ENCODE data around the gene ID1. TPM values are rescaled to one million over a fixed set of nuclear protein-coding genes. Genes with fewer than 3 reads are reported as not detected.

The ID1 gene
- total and polyA plus RNA-seq, 8 donors, result 9.5 to 64.7 (median 18.8) TPM

DNA sequence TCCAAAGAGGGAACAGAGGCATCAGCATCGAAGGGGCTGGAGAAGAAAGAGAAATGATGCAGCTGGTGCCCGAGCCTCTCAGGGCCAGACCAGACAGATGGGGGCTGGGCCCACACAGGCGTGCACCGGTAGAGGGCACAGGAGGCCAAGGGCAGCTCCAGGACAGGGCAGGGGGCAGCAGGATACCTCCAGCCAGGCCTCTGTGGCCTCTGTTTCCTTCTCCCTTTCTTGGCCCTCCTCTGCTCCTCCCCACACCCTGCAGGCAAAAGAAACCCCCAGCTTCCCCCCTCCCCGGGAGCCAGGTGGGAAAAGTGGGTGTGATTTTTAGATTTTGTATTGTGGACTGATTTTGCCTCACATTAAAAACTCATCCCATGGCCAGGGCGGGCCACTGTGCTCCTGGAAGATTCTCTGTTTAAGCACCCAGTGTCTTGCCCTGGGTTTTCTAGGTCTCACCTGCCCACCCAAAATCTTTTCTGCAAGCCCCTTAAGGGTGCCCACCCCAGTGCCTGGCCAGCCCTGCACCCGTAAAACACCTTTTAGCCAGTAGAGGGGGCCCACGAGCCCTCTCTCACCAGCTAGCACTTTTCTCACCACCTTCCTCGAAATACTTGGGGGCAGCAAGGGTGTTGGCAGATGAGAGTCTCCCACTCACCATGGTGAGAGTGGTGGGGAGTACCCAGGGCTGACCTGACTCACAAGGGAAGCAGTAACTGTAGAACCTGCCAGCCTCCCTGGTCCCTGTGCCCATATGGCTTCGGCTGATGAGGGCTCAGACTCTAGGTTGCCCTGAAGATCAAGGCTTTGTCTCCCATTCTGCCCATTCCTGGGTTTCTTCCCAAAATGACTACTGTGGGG, 35.7 kb upstream of the ID1 start:
- H3K36me3 ChIP-seq, result peaks cover 0 to 30% (median 15%) of the 10 kb centered on the region in 3 donors
- peak overlapping the region in 2 of 4 donors; percentile 1 to 13 for H3K27ac ChIP-seq
- ATAC-seq (peak in 1 of 4 donors; percentile 15), DNase-seq (peak; percentile 37 to 77 (median 54)), FAIRE-seq (no peak)
- H3K27me3 ChIP-seq, result no peaks in the 10 kb centered on the region
- TF ChIP-seq, protein P1, sequence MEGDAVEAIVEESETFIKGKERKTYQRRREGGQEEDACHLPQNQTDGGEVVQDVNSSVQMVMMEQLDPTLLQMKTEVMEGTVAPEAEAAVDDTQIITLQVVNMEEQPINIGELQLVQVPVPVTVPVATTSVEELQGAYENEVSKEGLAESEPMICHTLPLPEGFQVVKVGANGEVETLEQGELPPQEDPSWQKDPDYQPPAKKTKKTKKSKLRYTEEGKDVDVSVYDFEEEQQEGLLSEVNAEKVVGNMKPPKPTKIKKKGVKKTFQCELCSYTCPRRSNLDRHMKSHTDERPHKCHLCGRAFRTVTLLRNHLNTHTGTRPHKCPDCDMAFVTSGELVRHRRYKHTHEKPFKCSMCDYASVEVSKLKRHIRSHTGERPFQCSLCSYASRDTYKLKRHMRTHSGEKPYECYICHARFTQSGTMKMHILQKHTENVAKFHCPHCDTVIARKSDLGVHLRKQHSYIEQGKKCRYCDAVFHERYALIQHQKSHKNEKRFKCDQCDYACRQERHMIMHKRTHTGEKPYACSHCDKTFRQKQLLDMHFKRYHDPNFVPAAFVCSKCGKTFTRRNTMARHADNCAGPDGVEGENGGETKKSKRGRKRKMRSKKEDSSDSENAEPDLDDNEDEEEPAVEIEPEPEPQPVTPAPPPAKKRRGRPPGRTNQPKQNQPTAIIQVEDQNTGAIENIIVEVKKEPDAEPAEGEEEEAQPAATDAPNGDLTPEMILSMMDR (IDR thresholded peaks at IDR 0.05), result peak; percentile 61 to 75 (median 66)
- no peak overlapping the region for H3K4me3 ChIP-seq
- WGBS, 2 donors, result 35 to 45% methylated on average over 10 of the region's 10 CpGs
- H3K9me3 ChIP-seq, result no peaks in the 10 kb centered on the region
- intact Hi-C loops (cut with DNase I), result loop anchor here in 2 of 3 donors (5.0 kb wide), 2 partner anchors 38 to 43 kb away; partner anchors contain the start of gene ID1 (in 1 of the 2)
- H3K4me1 ChIP-seq, result peaks cover 7 to 12% (median 7%) of the 10 kb centered on the region in 3 donors

DNA sequence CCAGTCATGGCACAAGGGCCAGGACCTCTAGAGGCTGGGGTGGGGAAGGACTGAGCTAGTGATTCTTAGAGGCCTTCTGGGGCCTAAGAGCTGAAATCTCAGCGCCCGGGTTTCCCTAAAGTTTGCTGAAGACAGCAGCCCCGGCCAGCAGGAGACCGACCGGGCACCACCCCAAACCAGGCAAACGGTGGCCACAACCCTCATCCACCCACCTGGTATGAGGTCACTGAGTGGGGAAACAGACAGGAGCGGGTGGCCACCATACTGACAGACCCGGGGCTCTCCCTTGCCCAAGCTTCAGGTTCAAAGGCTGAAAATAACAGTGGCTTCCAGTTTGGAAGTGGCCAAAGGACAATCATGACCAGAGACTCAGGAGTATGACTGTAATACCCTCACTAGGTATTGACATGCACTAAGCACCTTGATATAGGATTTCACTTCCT, 35.0 kb upstream of the ID1 start:
- no peak for ATAC-seq

DNA sequence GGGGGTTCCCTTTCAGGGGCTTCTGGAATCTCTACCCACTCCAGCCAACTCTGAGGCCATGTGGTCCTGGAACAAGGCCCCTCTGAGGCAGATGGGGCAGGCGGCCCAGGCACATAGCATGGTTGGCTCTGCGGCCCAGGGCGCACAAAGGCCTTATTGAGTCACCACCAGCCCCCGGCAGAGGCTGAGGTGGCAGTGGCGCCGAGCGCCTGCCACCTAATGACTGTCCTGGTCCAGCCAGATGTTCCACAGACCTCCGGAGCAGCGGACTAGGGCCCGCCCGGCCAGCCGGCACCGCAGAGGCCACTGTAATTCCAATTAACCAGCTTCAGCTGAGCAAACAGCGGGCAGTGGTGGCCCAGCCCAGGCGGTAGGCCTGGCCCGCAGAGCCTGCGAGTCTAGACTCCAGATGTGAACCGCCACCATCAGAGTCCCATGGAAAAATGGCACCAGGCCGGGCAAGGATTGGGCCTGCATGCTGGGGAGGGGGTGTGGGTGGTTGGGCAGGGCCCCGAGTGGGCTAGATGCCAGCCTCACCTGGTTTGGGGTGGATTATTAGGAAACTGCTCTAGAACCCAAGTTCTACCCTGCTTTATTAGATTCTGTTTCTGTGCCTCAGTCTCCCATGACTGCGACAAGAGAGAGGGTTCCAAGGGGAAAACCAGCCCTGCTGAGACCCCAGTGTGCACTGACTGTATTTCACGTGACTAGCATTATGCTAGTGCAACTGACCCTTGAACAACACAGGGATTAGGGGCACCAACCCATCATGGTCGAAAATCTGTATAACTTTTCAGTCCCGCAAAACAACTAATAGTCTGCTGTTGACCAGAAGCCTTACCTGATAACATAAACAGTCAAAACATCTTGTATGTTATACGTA, 34.1 kb upstream of the ID1 start:
- Histone ChIP-seq H3K4me1 (peaks cover 7 to 12% (median 7%) of the 10 kb centered on the region in 3 donors), H3K4me3 (no peak overlapping the region), H3K9me3 (no peaks in the 10 kb centered on the region), H3K36me3 (peaks cover 0 to 14% (median 6%) of the 10 kb centered on the region in 3 donors), H3K27ac (peak overlapping the region in 1 of 4 donors; percentile 91), H3K27me3 (no peaks in the 10 kb centered on the region)
- WGBS, 2 donors, result 82 to 86% methylated on average over 25 of the region's 25 CpGs
- FAIRE-seq, result no peak
- no peak for ATAC-seq
- DNase-seq, result peak in 3 of 6 donors; percentile 34 to 78 (median 62)
- intact Hi-C loops (cut with DNase I), result loop anchor here in 1 of 3 donors (5.0 kb wide), 1 partner anchor 36 kb away; the partner anchor contains the start of gene ID1
- TF ChIP-seq, protein P1 (IDR thresholded peaks at IDR 0.05), result no peak

More for the DNA sequence above, 35.0 kb upstream of the ID1 start:
- TF ChIP-seq, protein P1 (IDR thresholded peaks at IDR 0.05), result no peak
- H3K4me1 ChIP-seq, result peaks cover 7 to 12% (median 7%) of the 10 kb centered on the region in 3 donors
- peaks cover 0 to 24% (median 10%) of the 10 kb centered on the region in 3 donors for H3K36me3 ChIP-seq
- no peak overlapping the region for H3K4me3 ChIP-seq
- DNase-seq (peak in 1 of 6 donors; percentile 39), FAIRE-seq (no peak)
- H3K27me3 ChIP-seq, result no peaks in the 10 kb centered on the region
- peak overlapping the region in 1 of 4 donors; percentile 1 for H3K27ac ChIP-seq
- intact Hi-C loops (cut with DNase I), result loop anchor here in 1 of 3 donors (5.0 kb wide), 1 partner anchor 37 kb away; the partner anchor contains the start of gene ID1
- H3K9me3 ChIP-seq, result no peaks in the 10 kb centered on the region
- WGBS, 2 donors, result 82 to 87% methylated on average over 8 of the region's 8 CpGs

DNA sequence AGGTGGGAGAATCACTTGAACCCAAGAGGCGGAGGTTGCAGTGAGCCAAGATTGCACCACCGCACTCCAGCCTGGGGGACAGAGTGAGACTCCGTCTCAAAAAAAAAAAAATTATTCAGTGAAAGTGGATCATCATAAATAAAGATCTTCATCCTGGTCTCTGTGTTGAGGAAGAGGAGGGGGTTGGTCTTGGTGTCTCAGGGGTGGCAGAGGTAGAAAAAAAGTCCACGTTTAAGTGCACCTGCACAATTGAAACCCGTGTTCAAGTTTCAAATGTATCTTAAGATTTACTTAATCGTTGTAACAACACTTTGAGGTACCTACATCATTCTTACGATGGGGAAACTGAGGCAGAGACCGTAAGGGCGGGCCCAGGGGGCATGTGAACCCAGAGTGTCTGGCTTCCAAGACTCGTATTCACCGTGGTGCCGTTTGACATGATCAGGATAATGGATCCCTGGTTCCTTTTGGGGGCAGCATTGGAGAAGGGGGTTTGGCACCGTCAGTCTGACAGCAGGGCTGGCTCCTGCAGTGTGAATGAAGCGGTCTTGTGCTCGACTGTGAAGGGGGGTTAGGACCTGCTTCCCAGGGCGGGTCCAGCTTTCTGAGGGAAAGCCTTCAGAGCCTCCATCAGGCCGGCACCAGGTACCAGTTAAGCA, 32.9 kb upstream of the ID1 start:
- FAIRE-seq (no peak), DNase-seq (no peak)

More for the DNA sequence above, 32.9 kb upstream of the ID1 start:
- TF ChIP-seq, protein P1 (IDR thresholded peaks at IDR 0.05), result no peak
- Histone ChIP-seq H3K27me3 (no peaks in the 10 kb centered on the region), H3K36me3 (peaks cover 0 to 5% (median 0%) of the 10 kb centered on the region in 3 donors), H3K4me3 (peak overlapping the region; percentile 13 to 52 (median 30)), H3K9me3 (no peaks in the 10 kb centered on the region), H3K27ac (peak overlapping the region; percentile 78 to 91 (median 80)), H3K4me1 (peaks cover 7 to 12% (median 7%) of the 10 kb centered on the region in 3 donors)
- intact Hi-C loops (cut with DNase I), result loop anchor here in 1 of 3 donors (5.0 kb wide), 1 partner anchor 35 kb away; the partner anchor contains the start of gene ID1
- WGBS, 2 donors, result 19 to 21% methylated on average over 17 of the region's 17 CpGs
- peak in 1 of 4 donors; percentile 25 for ATAC-seq

Data from pancreas (tissue), 10 donors.